Midbrain (tissue), 1 donor: ENCODE results near the gene C11orf52.
"Not testable (repeated sequence)": the region's sequence is repeated elsewhere in the genome, so short reads cannot be mapped to it uniquely, and the experiment has no call there.

ENCODE experiments used
- DNase-seq: peaks from one replicate; lab custom pipeline; 2025; lab: John Stamatoyannopoulos, UW

Gene C11orf52

GRCh38 chr11:111913031-111913861 lies 5.5 kb upstream of the C11orf52 start:
- DNase-seq: peak; percentile 57

- DNase-seq: peak; percentile 90
Measured at GRCh38 chr11:111913997-111914396, 4.7 kb upstream of the C11orf52 start.

GRCh38 chr11:111916768-111917167 lies 1.9 kb upstream of the C11orf52 start:
- no peak for DNase-seq

- DNase-seq: no peak
Measured at GRCh38 chr11:111917312-111917711, 1.4 kb upstream of the C11orf52 start.

GRCh38 chr11:111917788-111918187 lies 925 bp upstream of the C11orf52 start:
- DNase-seq: no peak

- DNase-seq: no peak
Measured at GRCh38 chr11:111920908-111921307, 2.2 kb downstream of the C11orf52 start.

GRCh38 chr11:111921541-111922230 lies 3.0 kb downstream of the C11orf52 start:
- no peak for DNase-seq

- DNase-seq: peak; percentile 50
Measured at GRCh38 chr11:111922803-111923202, 4.1 kb downstream of the C11orf52 start.

- no peak for DNase-seq
Measured at GRCh38 chr11:111923351-111923788, 4.7 kb downstream of the C11orf52 start.

GRCh38 chr11:111923951-111924350 lies 5.2 kb downstream of the C11orf52 start:
- DNase-seq: no peak

GRCh38 chr11:111925953-111926352 lies 7.2 kb downstream of the C11orf52 start:
- DNase-seq: no peak

- DNase-seq: peak; percentile 100
Measured at GRCh38 chr11:111926505-111927391, 8.0 kb downstream of the C11orf52 start.

- DNase-seq: no peak
Measured at GRCh38 chr11:111930472-111930871, 11.8 kb downstream of the C11orf52 start.

- no peak for DNase-seq
Measured at GRCh38 chr11:111932611-111932950, 13.9 kb downstream of the C11orf52 start.

GRCh38 chr11:111933176-111933575 lies 14.5 kb downstream of the C11orf52 start:
- not testable (repeated sequence) for DNase-seq

GRCh38 chr11:111933872-111934271 lies 15.2 kb downstream of the C11orf52 start:
- DNase-seq: no peak

GRCh38 chr11:111934306-111934705 lies 15.6 kb downstream of the C11orf52 start:
- DNase-seq: no peak

GRCh38 chr11:111935317-111936039 lies 16.8 kb downstream of the C11orf52 start:
- peak; percentile 21 for DNase-seq

GRCh38 chr11:111936040-111936540 lies 17.4 kb downstream of the C11orf52 start:
- DNase-seq: no peak

GRCh38 chr11:111937461-111937769 lies 18.7 kb downstream of the C11orf52 start:
- DNase-seq: peak; percentile 55

- DNase-seq: peak; percentile 61
Measured at GRCh38 chr11:111937844-111938243, 19.1 kb downstream of the C11orf52 start.
